HG02885 (cell line): ENCODE measurements around the gene LMO7.

ENCODE experiments used
- ATAC-seq: cut with Tn5 transposase; IDR thresholded peaks from one replicate; pipeline ENCODE4 v1.9.1; 2021; ENCODE audit warnings: mild to moderate bottlenecking; ENCODE audit not compliant: unreplicated experiment, poor library complexity

The LMO7 gene

GRCh38 chr13:75829830-75830229, 193.7 kb downstream of the LMO7 start:
- ATAC-seq = no peak

GRCh38 chr13:75830842-75831241, 194.7 kb downstream of the LMO7 start:
- ATAC-seq = no peak

- no peak for ATAC-seq
Measured at GRCh38 chr13:75831389-75831788, 195.3 kb downstream of the LMO7 start.

- ATAC-seq = no peak
Measured at GRCh38 chr13:75832812-75833211, 196.7 kb downstream of the LMO7 start.

- ATAC-seq = no peak
Measured at GRCh38 chr13:75836441-75836840, 200.3 kb downstream of the LMO7 start.

- no peak for ATAC-seq
Measured at GRCh38 chr13:75838366-75839005, 202.4 kb downstream of the LMO7 start.

- ATAC-seq = no peak
Measured at GRCh38 chr13:75839406-75839805, 203.3 kb downstream of the LMO7 start.

- ATAC-seq = no peak
Measured at GRCh38 chr13:75841905-75842304, 205.8 kb downstream of the LMO7 start.

GRCh38 chr13:75843074-75843473, 206.9 kb downstream of the LMO7 start:
- no peak for ATAC-seq

GRCh38 chr13:75843991-75844390, 207.9 kb downstream of the LMO7 start:
- no peak for ATAC-seq

- ATAC-seq = peak; percentile 61
Measured at GRCh38 chr13:75847588-75847987, 211.5 kb downstream of the LMO7 start.

GRCh38 chr13:75850916-75851315, 214.8 kb downstream of the LMO7 start:
- no peak for ATAC-seq

GRCh38 chr13:75855216-75855615, 219.1 kb downstream of the LMO7 start:
- no peak for ATAC-seq

GRCh38 chr13:75855847-75856246, 219.7 kb downstream of the LMO7 start:
- no peak for ATAC-seq

GRCh38 chr13:75857291-75857690, 221.2 kb downstream of the LMO7 start:
- ATAC-seq = no peak

GRCh38 chr13:75860935-75861334, 224.8 kb downstream of the LMO7 start:
- ATAC-seq = no peak

GRCh38 chr13:75861786-75862185, 225.7 kb downstream of the LMO7 start:
- no peak for ATAC-seq

- ATAC-seq = no peak
Measured at GRCh38 chr13:75864718-75865117, 228.6 kb downstream of the LMO7 start.

- no peak for ATAC-seq
Measured at GRCh38 chr13:75867379-75868117, 231.4 kb downstream of the LMO7 start.

GRCh38 chr13:75869981-75870380, 233.9 kb downstream of the LMO7 start:
- no peak for ATAC-seq

GRCh38 chr13:75870397-75870903, 234.3 kb downstream of the LMO7 start:
- no peak for ATAC-seq

- no peak for ATAC-seq
Measured at GRCh38 chr13:75871059-75871458, 234.9 kb downstream of the LMO7 start.
